T follicular helper cell (primary cell): ENCODE measurements around the gene TES.

Source experiments
- DNase-seq: peaks from one replicate; pipeline ENCODE4 v3.0.0-alpha.2; 2020; ENCODE audit warnings: low read depth

The TES gene

DNA sequence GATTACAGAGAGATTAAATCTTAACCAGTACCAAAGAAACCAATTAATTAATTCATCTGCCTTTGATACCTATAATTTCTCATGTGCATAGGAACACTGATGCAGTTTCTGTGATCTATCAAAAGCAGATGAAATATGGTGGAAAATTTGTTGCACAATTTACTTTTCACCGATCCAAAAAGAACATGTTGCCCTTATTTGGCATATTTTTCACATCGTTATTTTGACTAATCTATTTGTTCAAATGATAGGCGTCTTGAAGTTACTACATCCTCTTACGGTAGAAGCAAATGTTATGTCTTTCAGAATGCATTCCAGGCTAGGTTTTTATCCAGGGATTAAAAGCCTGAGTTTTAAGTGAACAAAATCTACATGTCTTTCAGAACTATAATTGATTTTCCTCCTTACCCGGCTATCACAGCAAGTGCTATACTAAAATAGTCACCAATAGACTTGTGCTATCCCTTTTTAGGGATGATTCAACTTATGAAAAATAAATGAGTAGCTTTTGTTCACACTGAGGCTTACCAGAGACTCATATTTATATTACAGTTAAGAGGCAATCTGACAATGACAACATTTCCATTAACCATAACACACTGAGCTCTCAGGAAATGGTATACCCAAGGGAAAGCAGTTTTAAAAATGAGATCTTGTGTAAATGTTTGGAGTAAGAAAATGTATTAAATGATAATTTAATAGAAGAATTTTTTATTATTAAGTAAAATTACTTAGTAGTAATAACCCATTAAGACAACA, 16.8 kb upstream of the TES start:
- DNase-seq: no peak

DNA sequence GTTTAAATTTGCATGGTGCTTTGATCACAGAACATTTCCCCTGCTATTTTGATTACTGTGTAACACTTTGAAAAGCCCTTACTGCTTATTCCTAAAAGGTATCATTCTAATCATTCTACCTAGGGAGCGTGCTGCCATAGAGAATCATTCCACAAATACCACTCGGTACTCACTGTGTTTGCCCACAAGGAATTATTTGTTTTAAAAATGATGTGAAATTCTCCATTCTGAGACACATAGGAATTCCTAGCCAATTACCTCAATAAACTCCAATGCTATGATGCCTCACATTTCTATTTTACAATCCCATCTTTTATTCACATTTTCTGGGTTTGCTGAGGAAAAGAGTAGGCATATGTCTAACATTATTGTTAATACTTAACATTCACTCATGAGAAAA, 16.2 kb upstream of the TES start:
- DNase-seq: no peak

GRCh38 chr7:116195451-116195850, 14.9 kb upstream of the TES start:
- no peak for DNase-seq

GRCh38 chr7:116196947-116197346, 13.4 kb upstream of the TES start:
- no peak for DNase-seq

- no peak for DNase-seq
Observed at GRCh38 chr7:116197360-116197759, 13.0 kb upstream of the TES start.

GRCh38 chr7:116198748-116199410, 11.5 kb upstream of the TES start:
- DNase-seq: no peak

- DNase-seq: no peak
Observed at GRCh38 chr7:116200963-116201362, 9.4 kb upstream of the TES start.

GRCh38 chr7:116206141-116206540, 4.2 kb upstream of the TES start:
- DNase-seq: no peak

DNA sequence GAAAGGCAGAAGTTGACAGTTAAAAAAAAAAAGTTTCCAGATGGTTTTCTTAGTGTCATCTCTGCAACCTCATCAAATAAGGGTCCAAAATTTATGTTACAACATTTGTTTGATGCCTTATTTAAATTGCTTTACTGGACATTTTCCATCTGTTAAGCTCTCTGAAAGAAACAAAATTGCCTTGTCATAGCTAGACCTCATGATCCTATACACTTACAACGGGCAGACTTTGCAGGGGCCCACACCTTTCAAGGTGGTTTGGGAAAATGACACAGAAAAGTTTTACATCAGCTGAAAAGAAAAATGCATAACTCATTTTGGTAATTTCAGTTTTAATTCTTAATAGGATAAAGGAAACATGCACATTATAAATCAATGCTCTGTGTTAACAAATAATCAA, 1.4 kb upstream of the TES start:
- DNase-seq: no peak

GRCh38 chr7:116209561-116210070, 723 bp upstream of the TES start:
- peak; percentile 7 for DNase-seq

- peak; percentile 71 for DNase-seq
Observed at GRCh38 chr7:116211006-116211912, 920 bp downstream of the TES start.

DNA sequence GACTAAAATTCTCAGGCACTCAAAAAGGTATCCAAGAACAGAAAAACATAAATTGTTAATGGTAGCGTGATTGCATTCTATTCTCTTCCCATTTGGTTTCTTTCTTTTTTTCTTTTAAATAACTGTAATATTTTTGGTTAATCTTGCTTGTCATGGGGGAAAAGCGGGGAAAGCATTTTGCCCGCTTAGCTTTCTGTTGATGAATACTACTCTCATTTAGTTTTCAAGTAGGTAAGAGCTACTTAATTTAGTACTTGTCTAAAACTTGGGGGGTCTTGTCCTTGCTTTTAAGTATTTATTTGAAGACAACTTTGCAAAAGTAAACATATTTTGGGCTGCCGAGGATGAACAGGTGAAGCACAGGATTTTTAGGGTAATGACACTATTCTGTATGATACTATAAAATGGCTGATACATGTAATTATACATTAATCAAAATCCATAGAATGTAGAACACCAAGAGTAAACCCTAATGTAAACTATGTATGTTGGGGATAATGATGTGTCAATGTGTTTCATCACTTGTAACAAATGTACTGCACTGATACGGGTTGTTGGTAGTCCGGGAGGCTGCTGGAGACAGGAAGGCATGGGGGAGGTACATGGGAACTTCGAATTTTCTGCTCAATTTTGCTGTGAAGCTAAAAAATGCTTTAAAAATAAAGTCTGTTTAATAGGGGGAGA, 1.7 kb downstream of the TES start:
- no peak for DNase-seq

- DNase-seq: no peak
Observed at GRCh38 chr7:116212869-116213268, 2.5 kb downstream of the TES start.

- DNase-seq: no peak
Observed at GRCh38 chr7:116213361-116214130, 3.2 kb downstream of the TES start.

GRCh38 chr7:116214921-116215320, 4.6 kb downstream of the TES start:
- no peak for DNase-seq

- DNase-seq: no peak
Observed at GRCh38 chr7:116215551-116215950, 5.2 kb downstream of the TES start.

GRCh38 chr7:116216956-116217571, 6.7 kb downstream of the TES start:
- no peak for DNase-seq

GRCh38 chr7:116218051-116218645, 7.8 kb downstream of the TES start:
- no peak for DNase-seq

- no peak for DNase-seq
Observed at GRCh38 chr7:116218747-116219146, 8.4 kb downstream of the TES start.

DNA sequence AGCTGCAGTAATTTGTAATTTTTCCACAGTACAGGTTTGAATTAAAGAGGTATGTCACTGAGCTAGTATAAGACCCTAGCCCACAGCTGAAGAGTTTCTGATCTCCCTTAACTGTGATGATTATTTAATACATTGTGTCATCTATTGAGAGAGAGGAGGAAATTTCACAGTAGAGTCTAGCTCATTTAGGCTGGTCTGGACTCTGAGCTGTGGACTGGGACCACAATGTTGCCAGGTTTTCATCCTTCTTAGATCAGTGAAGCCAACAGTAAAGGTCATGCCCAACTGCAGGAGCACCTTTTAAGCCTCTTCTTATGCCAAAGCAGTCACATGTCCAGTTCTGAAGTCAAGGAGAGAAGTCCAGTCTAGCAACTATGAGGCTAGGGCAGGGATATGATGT, 8.9 kb downstream of the TES start:
- DNase-seq: no peak
